Testis (tissue), 5 donors: ENCODE measurements around the gene HLA-A. TPM values are rescaled to one million over a fixed set of nuclear protein-coding genes. Genes with fewer than 3 reads are reported as not detected.

ENCODE experiments used
- DNase-seq: peaks from one replicate; pipeline ENCODE4 v3.0.0-alpha.2; 2019
- H3K27ac ChIP-seq, 2 donors: fragments of 200-600 bp; sonication (generic); one replicate each; pipeline ENCODE4 v1.5.1; 2019
- H3K27me3 ChIP-seq: fragments of 200-600 bp; sonication (generic); one replicate; pipeline ENCODE4 v1.5.1; 2019
- H3K36me3 ChIP-seq: fragments of 200-600 bp; sonication (generic); one replicate; pipeline ENCODE4 v1.5.1; 2017; ENCODE audit warnings: low read depth; ENCODE audit errors: missing control alignments
- H3K4me1 ChIP-seq: fragments of 200-600 bp; sonication (generic); one replicate; pipeline ENCODE4 v1.5.1; 2019
- H3K4me3 ChIP-seq, 2 donors: fragments of 200-600 bp; sonication (generic); one replicate each; pipeline ENCODE4 v1.5.1; 2017 to 2019
- H3K9me3 ChIP-seq: fragments of 200-600 bp; sonication (generic); one replicate; pipeline ENCODE4 v1.5.1; 2017
- POLR2A ChIP-seq: fragments of 450-650 bp; IDR thresholded peaks from one replicate; pipeline ENCODE4 v1.6.1; 2017; ENCODE audit warnings: antibody characterized with exemption, mild to moderate bottlenecking, moderate library complexity
- WGBS, 2 donors: methylation state at CpG; one replicate each; pipeline ENCODE4 v1.1.5; 2018; 5-methylcytosine and 5-hydroxymethylcytosine counted together
- intact Hi-C: fragments of 100-400 bp; cut with DNase I; formaldehyde crosslinking; loops from one replicate; pipeline ENCODE4 v1.15.1; 2023; ENCODE audit warnings: low total_unique reads
- long read RNA-seq, 2 donors: transcript quantifications; one replicate each; lab custom pipeline, GENCODE V29; 2026
- polyA plus RNA-seq: library from polyadenylated mRNA; stranded (reverse); fragments of 350-450 nt; fragmentation: Illumina TruSeq; extraction: RNeasy Lipid Tissue Mini Kit (QIAGEN cat#74804); gene quantifications from one replicate; pipeline ENCODE4 v1.2.3, GENCODE V29; 2014; ENCODE audit warnings: low read depth, low replicate concordance; ENCODE audit not compliant: insufficient read depth
- total RNA-seq, 2 donors: library from RNA; depleted of rRNA; stranded (reverse); fragments of >200 nt; gene quantifications; one replicate each; pipeline ENCODE4 v1.2.3, GENCODE V29; 2016
- TF ChIP-seq, protein P1 (sequence below), 3 experiments: fragments of 450-650 bp in 2 of 3; fragments of 200-600 bp in 1 of 3; sonication (generic) in 1 of 3; IDR thresholded peaks; one replicate each; pipeline ENCODE4 v1.5.1; 2016 to 2019; ENCODE audit warnings: antibody characterized with exemption in 3 of 3, mild to moderate bottlenecking in 2 of 3, moderate library complexity in 1 of 3

HLA-A gene
- 100 to 1,000 TPM; 282 to 504 TPM for total RNA-seq
- polyA plus RNA-seq: 586 TPM
- long read RNA-seq, donor 1, transcript HLA-A-203 (8 exons, 1,611 nt): major isoform, 39 of 92 reads
- long read RNA-seq, donor 1, partial matches to known transcripts: 43 of 92 reads
- long read RNA-seq, donor 1, other reads (novel, unspliced or antisense): 6 of 92 reads
- long read RNA-seq, donor 2, transcript HLA-A-203 (8 exons, 1,611 nt): major isoform, 51 of 68 reads
- long read RNA-seq, donor 2, partial matches to known transcripts: 9 of 68 reads
- long read RNA-seq, donor 2, other reads (novel, unspliced or antisense): 8 of 68 reads

DNA sequence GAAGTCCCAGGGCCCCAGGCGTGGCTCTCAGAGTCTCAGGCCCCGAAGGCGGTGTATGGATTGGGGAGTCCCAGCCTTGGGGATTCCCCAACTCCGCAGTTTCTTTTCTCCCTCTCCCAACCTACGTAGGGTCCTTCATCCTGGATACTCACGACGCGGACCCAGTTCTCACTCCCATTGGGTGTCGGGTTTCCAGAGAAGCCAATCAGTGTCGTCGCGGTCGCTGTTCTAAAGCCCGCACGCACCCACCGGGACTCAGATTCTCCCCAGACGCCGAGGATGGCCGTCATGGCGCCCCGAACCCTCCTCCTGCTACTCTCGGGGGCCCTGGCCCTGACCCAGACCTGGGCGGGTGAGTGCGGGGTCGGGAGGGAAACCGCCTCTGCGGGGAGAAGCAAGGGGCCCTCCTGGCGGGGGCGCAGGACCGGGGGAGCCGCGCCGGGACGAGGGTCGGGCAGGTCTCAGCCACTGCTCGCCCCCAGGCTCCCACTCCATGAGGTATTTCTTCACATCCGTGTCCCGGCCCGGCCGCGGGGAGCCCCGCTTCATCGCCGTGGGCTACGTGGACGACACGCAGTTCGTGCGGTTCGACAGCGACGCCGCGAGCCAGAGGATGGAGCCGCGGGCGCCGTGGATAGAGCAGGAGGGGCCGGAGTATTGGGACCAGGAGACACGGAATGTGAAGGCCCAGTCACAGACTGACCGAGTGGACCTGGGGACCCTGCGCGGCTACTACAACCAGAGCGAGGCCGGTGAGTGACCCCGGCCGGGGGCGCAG is at the start of gene HLA-A:
HLA-A (plus strand) TSS at position 258 of the 778 bp plus-strand sequence; CDS start at position 280, 22 bp downstream.
- peak; percentile 96 for DNase-seq
- Histone ChIP-seq H3K4me1 (peaks cover 8% of the 10 kb centered on the region), H3K27me3 (no peaks in the 10 kb centered on the region), H3K4me3 (peak within 1 kb of the TSS; percentile 58 to 71), H3K27ac (peak within 1 kb of the TSS; percentile 82 to 89), H3K36me3 (no peaks in the 10 kb centered on the region), H3K9me3 (no peaks in the 10 kb centered on the region)
- 0% methylated on average over 33 to 54 of the region's 68 CpGs for WGBS, 2 donors
- peak; percentile 65 for TF ChIP-seq POLR2A
- TF ChIP-seq, protein P1, sequence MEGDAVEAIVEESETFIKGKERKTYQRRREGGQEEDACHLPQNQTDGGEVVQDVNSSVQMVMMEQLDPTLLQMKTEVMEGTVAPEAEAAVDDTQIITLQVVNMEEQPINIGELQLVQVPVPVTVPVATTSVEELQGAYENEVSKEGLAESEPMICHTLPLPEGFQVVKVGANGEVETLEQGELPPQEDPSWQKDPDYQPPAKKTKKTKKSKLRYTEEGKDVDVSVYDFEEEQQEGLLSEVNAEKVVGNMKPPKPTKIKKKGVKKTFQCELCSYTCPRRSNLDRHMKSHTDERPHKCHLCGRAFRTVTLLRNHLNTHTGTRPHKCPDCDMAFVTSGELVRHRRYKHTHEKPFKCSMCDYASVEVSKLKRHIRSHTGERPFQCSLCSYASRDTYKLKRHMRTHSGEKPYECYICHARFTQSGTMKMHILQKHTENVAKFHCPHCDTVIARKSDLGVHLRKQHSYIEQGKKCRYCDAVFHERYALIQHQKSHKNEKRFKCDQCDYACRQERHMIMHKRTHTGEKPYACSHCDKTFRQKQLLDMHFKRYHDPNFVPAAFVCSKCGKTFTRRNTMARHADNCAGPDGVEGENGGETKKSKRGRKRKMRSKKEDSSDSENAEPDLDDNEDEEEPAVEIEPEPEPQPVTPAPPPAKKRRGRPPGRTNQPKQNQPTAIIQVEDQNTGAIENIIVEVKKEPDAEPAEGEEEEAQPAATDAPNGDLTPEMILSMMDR (IDR thresholded peaks at IDR 0.05): no peak
- intact Hi-C loops: no loop called here

DNA sequence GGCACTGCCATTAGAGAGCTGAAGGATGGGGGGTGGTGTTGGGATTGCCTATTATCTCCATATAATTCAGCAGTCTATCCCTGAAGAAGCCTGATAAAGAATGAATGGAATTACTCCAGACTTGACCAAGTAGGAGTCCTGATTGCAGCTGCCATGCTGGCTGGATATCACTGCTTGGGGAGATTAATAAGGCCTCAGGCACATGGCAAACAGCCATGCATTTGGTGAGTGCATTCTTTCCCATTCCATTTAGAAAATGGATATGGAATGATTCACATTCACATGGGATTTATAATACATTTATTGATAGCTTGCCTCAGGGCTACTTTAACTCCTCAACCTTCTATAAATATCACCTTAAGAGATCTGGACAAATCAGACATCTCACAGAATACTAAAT is 49.6 kb upstream of the HLA-A start:
- no peak overlapping the region for H3K27ac ChIP-seq
- TF ChIP-seq, protein P1 (IDR thresholded peaks at IDR 0.05): no peak
- no peak for TF ChIP-seq POLR2A
- H3K4me3 ChIP-seq: no peak overlapping the region
- no peaks in the 10 kb centered on the region for H3K9me3 ChIP-seq
- no peaks in the 10 kb centered on the region for H3K4me1 ChIP-seq
- H3K27me3 ChIP-seq: no peaks in the 10 kb centered on the region
- H3K36me3 ChIP-seq: no peaks in the 10 kb centered on the region
- DNase-seq: no peak
- intact Hi-C loops: no loop called here

GRCh38 chr6:29899281-29899680 is 43.1 kb upstream of the HLA-A start:
- Histone ChIP-seq H3K36me3 (no peaks in the 10 kb centered on the region), H3K27me3 (no peaks in the 10 kb centered on the region), H3K4me3 (no peak overlapping the region), H3K4me1 (no peaks in the 10 kb centered on the region), H3K9me3 (no peaks in the 10 kb centered on the region), H3K27ac (no peak overlapping the region)
- 85 to 99% methylated on average over 3 of the region's 3 CpGs for WGBS, 2 donors
- no peak for DNase-seq
- no peak for TF ChIP-seq POLR2A
- TF ChIP-seq, protein P1 (IDR thresholded peaks at IDR 0.05): no peak
- intact Hi-C loops: no loop called here

- H3K36me3 ChIP-seq: no peaks in the 10 kb centered on the region
- no peaks in the 10 kb centered on the region for H3K9me3 ChIP-seq
- no peak for DNase-seq
- TF ChIP-seq, protein P1 (IDR thresholded peaks at IDR 0.05): no peak
- TF ChIP-seq POLR2A: no peak
- no peaks in the 10 kb centered on the region for H3K27me3 ChIP-seq
- WGBS, 2 donors: 67 to 85% methylated on average over 4 of the region's 4 CpGs
- no peak overlapping the region for H3K27ac ChIP-seq
- intact Hi-C loops: no loop called here
- H3K4me1 ChIP-seq: no peaks in the 10 kb centered on the region
- no peak overlapping the region for H3K4me3 ChIP-seq
Observed at GRCh38 chr6:29905286-29905685, 37.0 kb upstream of the HLA-A start.
